Transverse colon (tissue), 4 donors: Measurements from ENCODE around the gene PTPRR. TPM values are rescaled to one million over a fixed set of nuclear protein-coding genes. Genes with fewer than 3 reads are reported as not detected.

Experiments
- DNase-seq: peaks from one replicate; pipeline ENCODE4 v3.0.0-alpha.2; 2019
- H3K27ac ChIP-seq, 4 donors: fragments of 200-600 bp; sonication (generic); 2 replicates each; pipeline ENCODE4 v1.5.1; 2016 to 2018; ENCODE audit warnings: inconsistent platforms in 4 of 4
- H3K27me3 ChIP-seq: fragments of 200-600 bp; sonication (generic); 2 replicates; pipeline ENCODE4 v1.5.1; 2017; ENCODE audit warnings: inconsistent platforms
- H3K36me3 ChIP-seq, 4 donors: fragments of 200-600 bp; sonication (generic); 2 replicates each; pipeline ENCODE4 v1.5.1; 2017 to 2019; ENCODE audit warnings: inconsistent platforms in 4 of 4
- H3K4me1 ChIP-seq, 4 donors: fragments of 200-600 bp; sonication (generic); 2 replicates each; pipeline ENCODE4 v1.5.1; 2017 to 2020; ENCODE audit warnings: inconsistent platforms in 4 of 4
- H3K4me3 ChIP-seq, 4 donors: fragments of 200-600 bp; sonication (generic); 1 replicate in 1 of 4; 2 replicates in 3 of 4; pipeline versions ENCODE4 v1.5.1 to v1.6.1; 2017 to 2019; ENCODE audit warnings: inconsistent platforms in 4 of 4
- H3K9me3 ChIP-seq, 2 donors: fragments of 200-600 bp; sonication (generic); 2 replicates each; pipeline ENCODE4 v1.5.1; 2017 to 2019; ENCODE audit warnings: inconsistent platforms in 2 of 2
- EP300 ChIP-seq: sonication (generic); formaldehyde crosslinking; IDR thresholded peaks from one replicate; pipeline ENCODE4 v1.6.1; 2017; ENCODE audit warnings: antibody characterized with exemption, low read depth
- POLR2A ChIP-seq: fragments of 450-650 bp; IDR thresholded peaks from one replicate; pipeline ENCODE4 v1.6.1; 2016; ENCODE audit warnings: antibody characterized with exemption, mild to moderate bottlenecking, moderate library complexity
- POLR2AphosphoS5 ChIP-seq, 3 donors: sonication (generic); formaldehyde crosslinking; IDR thresholded peaks; one replicate each; pipeline ENCODE4 v1.6.1; 2016; ENCODE audit warnings: antibody characterized with exemption in 3 of 3
- WGBS, 2 donors: methylation state at CpG; one replicate each; pipeline ENCODE4 v1.1.5; 2018; ENCODE audit warnings: low coverage in 1 of 2; 5-methylcytosine and 5-hydroxymethylcytosine counted together
- in situ Hi-C, 4 donors: fragments of 200-750 bp; cut with MboI; loops; one replicate each; pipeline versions ENCODE4 v1.15.0 to v1.15.1; 2017; ENCODE audit warnings: low sequenced_read_pairs in 3 of 4, low pct_ligation_motif_present in 1 of 4, low pct_unique_long_range_greater_than_20kb in 1 of 4
- intact Hi-C: fragments of 100-400 bp; cut with DNase I; formaldehyde crosslinking; loops from one replicate; pipeline ENCODE4 v1.15.1; 2023; ENCODE audit warnings: low total_unique reads
- total RNA-seq, 4 donors: library from RNA; depleted of rRNA; stranded (reverse); fragments of >200 nt; gene quantifications; one replicate each; pipeline ENCODE4 v1.1.0, GENCODE V29; 2016
- TF ChIP-seq, protein P1 (sequence below), 5 experiments: fragments of 200-600 bp in 3 of 5; fragments of 450-650 bp in 2 of 5; sonication (generic) in 3 of 5; IDR thresholded peaks; 1 replicate in 2 of 5; 2 replicates in 3 of 5; pipeline ENCODE4 v1.5.1; 2016 to 2017; ENCODE audit warnings: antibody characterized with exemption in 5 of 5, inconsistent platforms in 3 of 5, mild to moderate bottlenecking in 2 of 5, moderate library complexity in 1 of 5

Gene PTPRR
- total RNA-seq, 4 donors from 2014 or later, result 13.2 to 50.9 (median 31.4) TPM; not detected in 1

DNA sequence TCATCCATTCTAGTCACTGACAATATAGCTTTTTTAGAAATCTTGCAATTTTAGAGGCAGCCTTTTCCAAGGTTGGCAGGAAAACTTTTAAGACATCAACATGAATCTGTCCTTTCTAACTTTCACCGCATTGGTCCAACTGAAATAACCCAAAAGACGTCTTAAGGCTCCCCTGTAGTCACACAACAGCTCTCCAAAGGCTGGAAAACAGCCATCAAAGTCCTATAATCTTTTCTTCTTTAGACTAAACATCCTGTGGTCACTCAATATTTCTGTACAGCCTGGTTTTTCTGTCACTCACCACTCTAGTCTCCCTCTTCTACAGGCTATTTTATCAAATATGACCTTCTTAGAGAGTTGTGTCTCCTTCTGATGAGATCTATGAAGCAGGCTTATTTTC, 278.8 kb downstream of the PTPRR start:
- TF ChIP-seq, protein P1, sequence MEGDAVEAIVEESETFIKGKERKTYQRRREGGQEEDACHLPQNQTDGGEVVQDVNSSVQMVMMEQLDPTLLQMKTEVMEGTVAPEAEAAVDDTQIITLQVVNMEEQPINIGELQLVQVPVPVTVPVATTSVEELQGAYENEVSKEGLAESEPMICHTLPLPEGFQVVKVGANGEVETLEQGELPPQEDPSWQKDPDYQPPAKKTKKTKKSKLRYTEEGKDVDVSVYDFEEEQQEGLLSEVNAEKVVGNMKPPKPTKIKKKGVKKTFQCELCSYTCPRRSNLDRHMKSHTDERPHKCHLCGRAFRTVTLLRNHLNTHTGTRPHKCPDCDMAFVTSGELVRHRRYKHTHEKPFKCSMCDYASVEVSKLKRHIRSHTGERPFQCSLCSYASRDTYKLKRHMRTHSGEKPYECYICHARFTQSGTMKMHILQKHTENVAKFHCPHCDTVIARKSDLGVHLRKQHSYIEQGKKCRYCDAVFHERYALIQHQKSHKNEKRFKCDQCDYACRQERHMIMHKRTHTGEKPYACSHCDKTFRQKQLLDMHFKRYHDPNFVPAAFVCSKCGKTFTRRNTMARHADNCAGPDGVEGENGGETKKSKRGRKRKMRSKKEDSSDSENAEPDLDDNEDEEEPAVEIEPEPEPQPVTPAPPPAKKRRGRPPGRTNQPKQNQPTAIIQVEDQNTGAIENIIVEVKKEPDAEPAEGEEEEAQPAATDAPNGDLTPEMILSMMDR (IDR thresholded peaks at IDR 0.05), result no peak
- TF ChIP-seq POLR2A (no peak), POLR2AphosphoS5 (IDR thresholded peaks at IDR 0.05) (no peak), EP300 (no peak)
- H3K9me3 ChIP-seq, result no peaks in the 10 kb centered on the region
- no peak for DNase-seq
- H3K36me3 ChIP-seq, result no peaks in the 10 kb centered on the region
- H3K4me1 ChIP-seq, result peaks cover 0 to 11% (median 8%) of the 10 kb centered on the region in 4 donors
- no peak overlapping the region for H3K4me3 ChIP-seq
- WGBS, 2 donors, result 76 to 100% methylated on average over 1 to 2 of the region's 2 CpGs
- intact Hi-C loops, result no loop called here
- no peak overlapping the region for H3K27ac ChIP-seq
- H3K27me3 ChIP-seq, result no peaks in the 10 kb centered on the region
- in situ Hi-C loops, result no loop called here

DNA sequence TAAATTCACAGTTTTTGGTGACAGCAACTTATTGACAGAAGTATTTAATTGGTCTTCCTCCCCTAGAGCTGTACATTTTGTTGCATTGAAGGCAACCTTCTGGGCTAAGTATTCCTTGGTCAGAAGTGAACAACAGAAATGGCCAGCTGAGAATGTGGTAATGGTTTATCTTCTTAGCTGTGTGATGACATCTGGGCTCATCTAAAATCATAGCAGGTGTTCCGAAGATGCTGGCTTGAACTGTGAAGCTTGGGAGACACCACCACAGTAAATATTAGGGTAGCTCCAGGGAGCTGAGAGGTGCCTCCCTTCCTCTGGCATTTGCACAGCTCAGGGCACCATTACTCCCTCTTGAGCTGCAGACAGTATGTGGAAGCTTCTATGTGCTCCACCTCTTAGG, 279.6 kb downstream of the PTPRR start:
- WGBS, 2 donors, result 88% methylated on average over 1 of the region's 1 CpG; no CpG with 5 or more reads in 1 of the 2 donors
- DNase-seq, result no peak
- intact Hi-C loops, result no loop called here
- Histone ChIP-seq H3K4me1 (peaks cover 0 to 8% (median 6%) of the 10 kb centered on the region in 4 donors), H3K27me3 (no peaks in the 10 kb centered on the region), H3K4me3 (no peak overlapping the region), H3K36me3 (no peaks in the 10 kb centered on the region), H3K9me3 (no peaks in the 10 kb centered on the region), H3K27ac (no peak overlapping the region)
- in situ Hi-C loops, result no loop called here
- no peak for TF ChIP-seq POLR2A
- TF ChIP-seq, protein P1 (IDR thresholded peaks at IDR 0.05), result no peak
- no peak for TF ChIP-seq EP300
- TF ChIP-seq POLR2AphosphoS5 (IDR thresholded peaks at IDR 0.05), result no peak

DNA sequence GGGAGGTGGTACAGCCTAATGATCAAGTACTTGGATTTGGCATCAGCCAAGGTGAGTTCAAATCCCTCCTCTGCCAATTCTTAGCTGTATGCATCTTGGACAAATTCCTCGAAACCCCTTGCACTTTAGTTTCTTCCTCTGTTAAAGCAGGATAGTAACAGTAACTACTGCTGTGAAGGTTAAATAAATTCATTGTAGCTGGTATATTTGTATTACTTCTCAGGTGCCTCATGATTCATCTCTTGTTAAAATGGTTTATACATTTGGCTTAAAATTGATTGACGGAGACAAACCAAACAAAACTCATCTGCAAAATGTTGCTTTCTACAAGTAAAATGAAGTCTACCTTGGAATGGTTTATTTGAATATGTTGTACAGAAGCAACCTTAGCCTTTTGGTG, 281.0 kb downstream of the PTPRR start:
- WGBS, 2 donors, result 90 to 95% methylated on average over 2 of the region's 2 CpGs
- no peaks in the 10 kb centered on the region for H3K4me1 ChIP-seq
- H3K27me3 ChIP-seq, result no peaks in the 10 kb centered on the region
- H3K27ac ChIP-seq, result no peak overlapping the region
- in situ Hi-C loops, result no loop called here
- H3K4me3 ChIP-seq, result no peak overlapping the region
- no peaks in the 10 kb centered on the region for H3K36me3 ChIP-seq
- no peak for TF ChIP-seq POLR2AphosphoS5 (IDR thresholded peaks at IDR 0.05)
- TF ChIP-seq EP300, result no peak
- no peak for TF ChIP-seq POLR2A
- TF ChIP-seq, protein P1 (IDR thresholded peaks at IDR 0.05), result no peak
- DNase-seq, result no peak
- intact Hi-C loops, result no loop called here
- H3K9me3 ChIP-seq, result no peaks in the 10 kb centered on the region

DNA sequence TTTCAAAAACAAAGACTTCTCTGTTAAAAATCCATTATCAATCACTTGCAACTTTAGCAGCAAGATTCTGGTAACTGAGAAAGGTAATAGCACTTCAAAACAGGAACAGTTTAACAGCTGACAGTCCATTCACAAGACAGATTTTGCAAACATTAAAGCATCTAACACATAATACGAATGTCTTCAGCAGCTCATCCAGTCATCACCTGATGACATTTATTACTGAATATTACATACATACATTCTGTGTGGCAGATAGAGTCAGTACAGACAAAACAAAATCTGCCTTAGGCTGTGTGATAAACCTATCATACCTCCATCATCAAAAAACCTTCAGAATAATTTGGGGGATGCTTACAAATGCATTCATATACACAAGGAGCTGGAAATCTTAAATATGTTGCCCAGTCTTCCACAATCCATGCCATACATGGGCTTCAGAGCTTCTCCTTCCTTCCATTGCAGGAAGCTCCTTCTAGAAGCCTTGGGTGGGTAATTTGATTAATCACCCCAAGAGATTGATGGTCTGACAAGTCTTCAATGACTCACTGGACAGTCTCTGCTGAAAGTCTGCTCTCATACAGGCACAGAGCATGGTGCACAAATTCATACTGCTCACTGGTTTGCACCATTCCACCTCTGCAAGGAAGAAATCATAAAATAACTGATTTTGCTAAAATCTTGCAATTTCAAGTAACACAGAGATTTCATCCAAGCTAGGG, 281.7 kb downstream of the PTPRR start:
- in situ Hi-C loops, result no loop called here
- Histone ChIP-seq H3K4me3 (no peak overlapping the region), H3K36me3 (no peaks in the 10 kb centered on the region), H3K4me1 (no peaks in the 10 kb centered on the region), H3K9me3 (no peaks in the 10 kb centered on the region), H3K27ac (no peak overlapping the region), H3K27me3 (no peaks in the 10 kb centered on the region)
- intact Hi-C loops, result no loop called here
- WGBS, 2 donors, result 72 to 82% methylated on average over 1 of the region's 1 CpG
- TF ChIP-seq POLR2A, result no peak
- no peak for TF ChIP-seq EP300
- TF ChIP-seq, protein P1 (IDR thresholded peaks at IDR 0.05), result no peak
- TF ChIP-seq POLR2AphosphoS5 (IDR thresholded peaks at IDR 0.05), result no peak
- no peak for DNase-seq
